GM19372 (cell line): ENCODE data around the gene CHST8.
"Not testable (repeated sequence)": the region's sequence is repeated elsewhere in the genome, so short reads cannot be mapped to it uniquely, and the experiment has no call there.

Experiments
- ATAC-seq: cut with Tn5 transposase; IDR thresholded peaks from one replicate; pipeline ENCODE4 v1.9.1; 2021; ENCODE audit warnings: mild to moderate bottlenecking, low read depth, moderate library complexity; ENCODE audit not compliant: unreplicated experiment

CHST8 gene, protein sequence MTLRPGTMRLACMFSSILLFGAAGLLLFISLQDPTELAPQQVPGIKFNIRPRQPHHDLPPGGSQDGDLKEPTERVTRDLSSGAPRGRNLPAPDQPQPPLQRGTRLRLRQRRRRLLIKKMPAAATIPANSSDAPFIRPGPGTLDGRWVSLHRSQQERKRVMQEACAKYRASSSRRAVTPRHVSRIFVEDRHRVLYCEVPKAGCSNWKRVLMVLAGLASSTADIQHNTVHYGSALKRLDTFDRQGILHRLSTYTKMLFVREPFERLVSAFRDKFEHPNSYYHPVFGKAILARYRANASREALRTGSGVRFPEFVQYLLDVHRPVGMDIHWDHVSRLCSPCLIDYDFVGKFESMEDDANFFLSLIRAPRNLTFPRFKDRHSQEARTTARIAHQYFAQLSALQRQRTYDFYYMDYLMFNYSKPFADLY

DNA sequence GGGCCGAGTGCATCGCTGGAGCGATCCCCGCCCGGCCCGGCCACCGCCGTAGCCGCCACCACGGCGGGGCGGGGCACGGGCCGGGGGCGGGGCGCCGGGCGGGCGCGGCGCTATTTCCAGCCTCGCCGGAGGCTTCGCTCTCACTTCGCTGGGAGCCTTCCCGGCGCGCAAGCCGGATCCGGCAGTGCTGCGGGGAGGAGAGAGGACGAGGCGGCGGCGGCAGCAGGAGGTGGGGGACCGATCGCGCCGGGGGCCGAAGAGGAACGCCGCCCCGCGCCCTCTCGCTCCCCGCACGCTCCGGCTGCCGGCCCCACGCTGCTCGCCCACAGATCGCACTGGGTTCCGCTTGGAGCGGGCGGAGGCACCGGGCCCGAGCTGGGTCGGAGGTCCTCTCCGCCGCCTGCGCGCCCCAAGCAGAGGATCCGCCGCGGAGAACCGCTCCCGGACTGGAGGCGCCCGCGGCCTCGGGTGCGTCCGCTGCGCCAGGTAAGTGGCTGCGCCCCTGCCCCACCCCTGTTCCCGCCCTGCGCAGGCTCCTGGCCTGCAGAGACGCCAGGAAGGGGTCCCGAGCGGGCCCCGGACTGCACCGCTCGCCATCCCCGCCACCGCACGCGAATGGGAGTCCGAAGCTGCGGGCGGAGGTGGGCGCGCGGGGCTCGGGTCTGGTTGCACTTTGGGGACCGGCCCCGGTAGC is at the start of gene CHST8:
CHST8 (plus strand) TSS at position 143 of the 694 bp plus-strand sequence. CDS start 67,309 bp downstream, outside the sequence.
- no peak for ATAC-seq

- no peak for ATAC-seq
Measured at GRCh38 chr19:33572929-33573328, 48.8 kb upstream of the CHST8 start.

- no peak for ATAC-seq
Measured at GRCh38 chr19:33574824-33575223, 46.9 kb upstream of the CHST8 start.

DNA sequence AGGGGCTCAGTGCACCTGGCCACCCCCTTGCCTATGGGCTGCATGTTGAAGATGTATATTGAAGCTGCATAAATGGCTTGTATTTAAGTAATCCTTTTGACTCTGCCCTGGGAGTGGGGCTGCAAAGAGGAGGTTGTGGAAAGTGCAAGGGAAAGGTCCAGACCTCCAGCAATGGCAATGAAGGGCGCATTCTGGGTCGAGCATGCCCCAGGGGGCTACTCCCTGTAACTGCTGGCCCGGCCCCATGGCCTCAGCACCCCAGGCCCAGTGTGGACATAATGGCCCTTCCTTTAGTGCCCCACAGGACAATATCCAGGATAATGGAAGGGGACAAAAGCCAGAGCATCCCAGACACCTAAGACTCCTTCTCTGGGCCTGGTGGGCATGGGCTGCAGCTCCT is 43.1 kb upstream of the CHST8 start:
- no peak for ATAC-seq

GRCh38 chr19:33580026-33580644 is 41.6 kb upstream of the CHST8 start:
- no peak for ATAC-seq

DNA sequence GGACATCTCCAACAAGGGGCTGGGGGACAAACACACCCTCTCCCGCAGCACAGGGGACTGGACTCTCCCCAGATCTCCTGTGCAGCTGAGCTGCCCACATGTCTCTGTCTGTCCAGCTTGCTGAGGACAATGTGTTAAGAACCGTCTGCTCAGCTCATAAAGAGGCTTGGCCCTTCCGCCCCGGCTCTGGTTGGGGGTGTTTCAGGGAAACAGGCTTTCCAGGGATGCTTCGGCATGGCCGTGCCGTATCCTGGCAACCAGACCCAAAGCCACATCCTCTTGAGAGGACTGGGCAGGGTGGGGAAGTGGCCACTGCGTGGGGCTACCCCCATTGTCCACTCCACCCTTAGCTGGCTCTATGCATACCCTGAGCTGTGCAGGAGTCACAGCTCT is 41.1 kb upstream of the CHST8 start:
- ATAC-seq = no peak

DNA sequence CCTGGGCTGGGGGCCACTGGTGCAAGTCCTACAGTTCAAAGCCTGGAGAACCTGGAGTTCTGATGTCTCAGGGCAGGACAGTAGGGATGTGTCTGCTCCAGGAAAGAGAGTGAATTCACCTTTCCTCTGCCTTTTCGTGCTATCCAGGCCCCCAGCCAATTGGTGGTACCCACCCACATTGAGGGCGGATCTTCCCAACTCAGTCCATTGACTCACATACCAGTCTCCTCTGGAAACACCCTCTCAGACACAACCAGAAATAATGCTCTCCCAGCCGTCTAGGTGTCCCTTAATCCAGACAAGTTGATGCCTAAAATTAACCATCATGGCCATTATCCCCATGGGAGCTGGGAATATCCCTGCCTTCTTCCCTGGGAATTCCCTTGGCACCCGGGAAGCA is 38.8 kb upstream of the CHST8 start:
- no peak for ATAC-seq

GRCh38 chr19:33587150-33587549 is 34.6 kb upstream of the CHST8 start:
- no peak for ATAC-seq

- no peak for ATAC-seq
Measured at GRCh38 chr19:33590224-33590623, 31.5 kb upstream of the CHST8 start.

GRCh38 chr19:33595783-33596182 is 26.0 kb upstream of the CHST8 start:
- ATAC-seq = no peak

GRCh38 chr19:33601583-33601982 is 20.2 kb upstream of the CHST8 start:
- ATAC-seq = no peak

DNA sequence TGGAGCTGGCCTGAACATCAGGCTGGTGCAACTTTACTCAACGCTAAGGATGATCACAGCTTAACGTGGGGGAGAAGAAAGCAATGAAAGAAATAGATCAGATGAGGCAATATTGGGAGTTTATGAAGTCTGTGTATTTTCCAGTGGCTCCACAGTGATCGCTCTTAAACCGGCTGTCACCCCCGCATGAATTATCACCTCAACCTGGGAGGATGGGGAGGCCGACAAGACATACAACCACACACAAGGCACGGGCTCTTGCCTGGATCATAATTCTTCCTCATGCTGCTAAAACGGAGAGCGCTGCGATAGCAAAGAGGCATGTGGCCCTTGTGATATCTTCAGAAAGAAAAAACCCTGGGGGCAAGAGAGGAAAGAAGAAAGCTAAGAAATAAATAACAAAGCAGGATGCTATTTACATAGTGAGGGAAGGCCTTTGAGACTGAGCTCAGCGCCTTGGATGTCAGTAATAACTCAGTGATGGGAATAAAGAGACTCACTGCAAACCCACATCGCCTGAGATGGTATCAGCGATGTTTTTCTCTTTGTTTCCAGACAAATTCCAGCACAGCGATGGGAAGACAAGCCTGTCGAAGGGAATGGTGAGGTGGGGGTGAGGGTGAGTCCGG is 19.1 kb upstream of the CHST8 start:
- no peak for ATAC-seq

GRCh38 chr19:33603377-33603776 is 18.4 kb upstream of the CHST8 start:
- no peak for ATAC-seq

GRCh38 chr19:33604651-33605050 is 17.1 kb upstream of the CHST8 start:
- ATAC-seq = no peak

DNA sequence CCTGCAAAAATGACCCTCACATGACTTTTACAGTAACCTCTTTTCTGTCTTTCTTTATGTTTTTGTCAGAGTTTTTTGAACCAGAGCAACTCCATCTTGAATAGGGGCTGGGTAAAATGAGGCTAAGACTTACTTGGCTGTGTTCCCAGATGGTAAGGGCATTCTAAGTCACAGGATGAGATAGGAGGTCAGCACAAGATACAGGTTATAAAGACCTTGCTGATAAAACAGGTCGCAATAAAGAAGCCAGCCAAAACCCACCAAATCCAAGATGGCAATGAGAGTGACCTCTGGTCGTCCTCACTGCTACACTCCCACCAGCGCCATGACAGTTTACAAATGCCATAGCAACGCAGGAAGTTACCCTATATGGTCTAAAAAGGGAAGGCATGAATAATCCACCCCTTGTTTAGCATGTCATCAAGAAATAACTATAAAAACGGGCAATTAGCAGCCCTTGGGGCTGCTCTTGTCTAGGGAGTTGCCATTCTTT is 15.9 kb upstream of the CHST8 start:
- ATAC-seq = not testable (repeated sequence)

- no peak for ATAC-seq
Measured at GRCh38 chr19:33606556-33606955, 15.2 kb upstream of the CHST8 start.

DNA sequence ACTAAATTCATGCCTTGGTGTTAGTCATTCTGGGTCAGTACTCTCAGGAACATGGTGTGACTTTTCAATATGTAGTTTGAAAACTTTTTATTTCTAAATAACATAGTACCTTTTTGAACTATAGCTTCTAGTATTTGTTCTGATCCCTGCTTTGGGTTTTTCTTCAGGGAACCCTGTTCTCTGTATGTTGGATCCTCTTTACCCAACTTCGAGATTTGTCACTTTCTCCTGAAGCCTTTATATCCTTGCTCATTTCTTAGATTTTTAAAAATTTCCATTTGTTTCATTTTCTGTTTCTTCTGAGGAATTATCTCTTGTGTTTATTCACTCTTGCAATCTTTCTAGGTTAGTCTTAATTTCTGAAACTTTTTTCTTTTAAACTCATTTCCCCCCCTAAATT is 12.4 kb upstream of the CHST8 start:
- ATAC-seq = no peak

- ATAC-seq = no peak
Measured at GRCh38 chr19:33610588-33610987, 11.2 kb upstream of the CHST8 start.

DNA sequence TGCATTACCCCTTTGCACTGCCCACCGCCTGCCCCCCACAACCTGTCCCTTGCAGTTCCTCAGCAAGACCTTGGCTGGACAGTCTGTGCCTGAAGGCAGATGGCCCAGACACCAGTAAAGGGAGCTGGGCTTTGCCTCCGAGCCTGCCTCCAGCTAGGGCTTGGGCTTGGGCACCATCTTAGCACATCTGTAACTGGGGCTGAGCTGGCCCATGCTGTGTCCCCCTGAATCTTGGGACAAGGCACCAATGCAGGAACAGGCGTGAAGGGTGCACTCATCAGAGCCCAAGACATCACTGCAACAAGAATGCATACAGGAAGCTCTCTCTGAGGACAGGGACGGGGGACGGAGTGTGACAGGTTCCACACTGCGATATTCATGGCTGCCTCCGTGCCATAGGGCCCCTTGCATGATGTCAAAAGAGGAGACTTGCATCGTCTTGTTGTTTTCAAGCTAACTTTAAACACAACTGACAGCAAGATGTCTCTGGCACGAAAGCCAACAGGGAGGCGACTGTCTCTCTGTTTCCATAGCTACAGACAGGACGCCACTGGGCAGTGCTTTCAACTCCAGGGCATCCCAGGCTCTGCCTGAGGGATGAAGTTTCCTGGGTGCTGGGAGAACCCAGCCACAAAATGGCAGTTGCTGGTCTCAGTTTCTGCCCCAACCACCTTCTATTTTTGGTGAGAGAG is 8.7 kb upstream of the CHST8 start:
- ATAC-seq = no peak

DNA sequence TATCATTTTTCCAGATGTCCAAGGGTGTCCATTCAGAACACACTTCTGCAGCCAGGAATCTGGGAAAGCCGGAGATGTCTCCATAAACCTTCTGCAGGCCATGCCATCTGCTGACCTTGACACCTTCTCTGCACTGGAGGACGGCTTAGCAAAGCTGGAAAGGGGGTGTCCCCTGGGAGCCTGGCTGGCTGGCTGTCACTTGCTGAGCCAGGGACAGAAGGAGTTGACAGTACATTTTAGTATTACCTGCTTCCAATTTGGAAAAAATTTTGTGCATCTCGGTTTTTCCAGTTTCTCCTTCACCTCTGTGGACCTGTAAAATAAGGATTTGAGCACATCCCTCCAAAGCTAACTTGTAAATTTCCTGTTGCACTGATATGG is 8.1 kb upstream of the CHST8 start:
- no peak for ATAC-seq
